ENCODE measurements around the gene LGALS13. TPM values are rescaled to one million over a fixed set of nuclear protein-coding genes. Genes with fewer than 3 reads are reported as not detected.

Gene LGALS13
- total and polyA plus RNA-seq, 2 of the 8 experiments (the other 6 are each of a cell fraction or from before 2014, with no cell fraction given) = not detected

GRCh38 chr19:39587496-39587895, 14.8 kb upstream of the LGALS13 start:
- Histone ChIP-seq H3K23ac (ENCODE audit: insufficient read length) (no peak overlapping the region), H3K4ac (replicated peaks; ENCODE audit: insufficient read length, low read depth, low read length) (no peak overlapping the region), H3K27me3 (replicated peaks in 1 of 4; ENCODE audit: control insufficient read depth in 3 of 4, extremely low read depth in 1 of 4, insufficient read depth in 3 of 4, low read length in 3 of 4) (no peaks in the 10 kb centered on the region), H3K79me2 (ENCODE audit: control insufficient read depth in 1 of 2, insufficient read depth in 2 of 2, low read length in 2 of 2) (no peaks in the 10 kb centered on the region), H3K14ac (ENCODE audit: insufficient read length) (no peak overlapping the region), H4K91ac (replicated peaks; ENCODE audit: insufficient read length, low read length) (no peak overlapping the region), H3K27ac (ENCODE audit: low read depth, low read length) (no peak overlapping the region), H3K9me3 (ENCODE audit: insufficient read depth in 2 of 2, low read depth in 1 of 2, low read length in 1 of 2) (no peaks in the 10 kb centered on the region), H2BK20ac (ENCODE audit: low read length) (no peak overlapping the region), H2AFZ (ENCODE audit: low read length) (no peak overlapping the region), H3K4me2 (ENCODE audit: insufficient read depth in 1 of 2, low read depth in 2 of 2, low read length in 2 of 2) (no peak overlapping the region), H3K36me3 (ENCODE audit: control insufficient read depth in 2 of 4, insufficient read depth in 4 of 4, low read length in 3 of 4) (no peaks in the 10 kb centered on the region), H2BK15ac (ENCODE audit: low read length) (no peak overlapping the region), H3K23me2 (ENCODE audit: low read depth, low read length) (no peaks in the 10 kb centered on the region), H3K79me1 (ENCODE audit: low read depth, low read length) (no peaks in the 10 kb centered on the region), H4K8ac (ENCODE audit: extremely low read depth, insufficient read depth, low read length) (no peak overlapping the region), H4K20me1 (replicated peaks in 1 of 2; ENCODE audit: control insufficient read depth in 1 of 2, insufficient read depth in 2 of 2, low read length in 2 of 2) (no peaks in the 10 kb centered on the region), H2BK12ac (ENCODE audit: low read depth, low read length) (no peak overlapping the region), H3K18ac (ENCODE audit: extremely low read depth, low read length) (no peak overlapping the region), H3K9ac (replicated peaks in 1 of 4; ENCODE audit: extremely low read depth in 1 of 4, low read depth in 3 of 4, low read length in 3 of 4) (no peak overlapping the region), H4K5ac (ENCODE audit: insufficient read length, low read depth, low read length) (no peak overlapping the region), H3K56ac (replicated peaks; ENCODE audit: insufficient read length, low read depth, low read length) (no peak overlapping the region), H2AK5ac (ENCODE audit: low read depth, low read length) (no peak overlapping the region), H2BK120ac (replicated peaks; ENCODE audit: low read depth, low read length) (no peak overlapping the region), H2BK5ac (ENCODE audit: low read depth, low read length) (no peak overlapping the region), H3K4me3 (ENCODE audit: extremely low read depth in 1 of 4, insufficient read depth in 2 of 4, low read depth in 3 of 4, low read length in 4 of 4) (no peak overlapping the region), H3K4me1 (replicated peaks in 1 of 4; ENCODE audit: control insufficient read depth in 3 of 4, insufficient read depth in 4 of 4, low read length in 3 of 4) (no peaks in the 10 kb centered on the region)
- DNase-seq (ENCODE audit: low read depth in 1 of 2, low spot score in 2 of 2) (no peak), FAIRE-seq (no peak)
- CTCF ChIA-PET (ENCODE audit: partially characterized antibody) = no interaction called here
- TF ChIP-seq CBX8 (IDR thresholded peaks at IDR 0.05; ENCODE audit: borderline replicate concordance, low read depth, low read length) = no peak
- TF ChIP-seq, protein P1, sequence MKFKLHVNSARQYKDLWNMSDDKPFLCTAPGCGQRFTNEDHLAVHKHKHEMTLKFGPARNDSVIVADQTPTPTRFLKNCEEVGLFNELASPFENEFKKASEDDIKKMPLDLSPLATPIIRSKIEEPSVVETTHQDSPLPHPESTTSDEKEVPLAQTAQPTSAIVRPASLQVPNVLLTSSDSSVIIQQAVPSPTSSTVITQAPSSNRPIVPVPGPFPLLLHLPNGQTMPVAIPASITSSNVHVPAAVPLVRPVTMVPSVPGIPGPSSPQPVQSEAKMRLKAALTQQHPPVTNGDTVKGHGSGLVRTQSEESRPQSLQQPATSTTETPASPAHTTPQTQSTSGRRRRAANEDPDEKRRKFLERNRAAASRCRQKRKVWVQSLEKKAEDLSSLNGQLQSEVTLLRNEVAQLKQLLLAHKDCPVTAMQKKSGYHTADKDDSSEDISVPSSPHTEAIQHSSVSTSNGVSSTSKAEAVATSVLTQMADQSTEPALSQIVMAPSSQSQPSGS (IDR thresholded peaks at IDR 0.05; ENCODE audit: low read length) = no peak
- no peak for TF ChIP-seq GABPA (IDR thresholded peaks at IDR 0.05; ENCODE audit: borderline replicate concordance, insufficient read depth, low read length)
- WGBS, 2 experiments (ENCODE audit: extremely low coverage in 1 of 2, insufficient coverage in 1 of 2, insufficient read length in 1 of 2, insufficient replicate concordance in 2 of 2, low coverage in 1 of 2, low lambda C conversion rate in 2 of 2, missing lambda C conversion rate in 1 of 2) = 83% methylated on average over 4 of the region's 4 CpGs; no CpG with 5 or more reads in 1 of the 2 experiments
- POLR2A ChIA-PET (ENCODE audit: partially characterized antibody) = no interaction called here

Measured in H1 (cell line).